Measurements from ENCODE around the gene AMZ2.

Gene AMZ2

GRCh38 chr17:68277807-68278206, 30.0 kb downstream of the AMZ2 start:
- TF ChIP-seq SIN3A (IDR thresholded peaks at IDR 0.05; ENCODE audit: borderline replicate concordance, insufficient read depth, low read length): no peak
- TF ChIP-seq POLR2AphosphoS5 (IDR thresholded peaks at IDR 0.05; ENCODE audit: low read depth, low read length): no peak

- TF ChIP-seq SIN3A (IDR thresholded peaks at IDR 0.05; ENCODE audit: borderline replicate concordance, insufficient read depth, low read length) (no peak), FOXP2 (optimal IDR thresholded peaks at IDR 0.05; ENCODE audit: borderline replicate concordance, extremely low read depth, extremely low read length, insufficient read depth) (no peak), REST (IDR thresholded peaks at IDR 0.05; ENCODE audit: insufficient read depth in 1 of 2, low read depth in 2 of 2, low read length in 2 of 2) (no peak), TAF1 (IDR thresholded peaks at IDR 0.05; ENCODE audit: borderline replicate concordance, insufficient read depth, low read length) (no peak), POLR2AphosphoS5 (IDR thresholded peaks at IDR 0.05; ENCODE audit: low read depth, low read length) (no peak)
These were observed 40.5 kb downstream of the AMZ2 start for GRCh38 chr17:68288375-68288774.

GRCh38 chr17:68288804-68289203, 41.0 kb downstream of the AMZ2 start:
- TF ChIP-seq SIN3A (IDR thresholded peaks at IDR 0.05; ENCODE audit: borderline replicate concordance, insufficient read depth, low read length) (no peak), FOXP2 (optimal IDR thresholded peaks at IDR 0.05; ENCODE audit: borderline replicate concordance, extremely low read depth, extremely low read length, insufficient read depth) (no peak), TAF1 (IDR thresholded peaks at IDR 0.05; ENCODE audit: borderline replicate concordance, insufficient read depth, low read length) (no peak), POLR2AphosphoS5 (IDR thresholded peaks at IDR 0.05; ENCODE audit: low read depth, low read length) (no peak)

- no peak for TF ChIP-seq TAF1 (IDR thresholded peaks at IDR 0.05; ENCODE audit: borderline replicate concordance, insufficient read depth, low read length)
- no peak for TF ChIP-seq POLR2AphosphoS5 (IDR thresholded peaks at IDR 0.05; ENCODE audit: low read depth, low read length)
- no peak for TF ChIP-seq FOXP2 (optimal IDR thresholded peaks at IDR 0.05; ENCODE audit: borderline replicate concordance, extremely low read depth, extremely low read length, insufficient read depth)
- TF ChIP-seq SIN3A (IDR thresholded peaks at IDR 0.05; ENCODE audit: borderline replicate concordance, insufficient read depth, low read length): no peak
- TF ChIP-seq REST (IDR thresholded peaks at IDR 0.05; ENCODE audit: insufficient read depth in 1 of 2, low read depth in 2 of 2, low read length in 2 of 2): no peak
These were observed 41.6 kb downstream of the AMZ2 start for GRCh38 chr17:68289473-68289872.

- no peak for TF ChIP-seq TAF1 (IDR thresholded peaks at IDR 0.05; ENCODE audit: borderline replicate concordance, insufficient read depth, low read length)
These were observed 42.1 kb downstream of the AMZ2 start for GRCh38 chr17:68289936-68290267.

- TF ChIP-seq TAF1 (IDR thresholded peaks at IDR 0.05; ENCODE audit: borderline replicate concordance, insufficient read depth, low read length) (no peak), REST (IDR thresholded peaks at IDR 0.05; ENCODE audit: insufficient read depth in 1 of 2, low read depth in 2 of 2, low read length in 2 of 2) (no peak), POLR2AphosphoS5 (IDR thresholded peaks at IDR 0.05; ENCODE audit: low read depth, low read length) (no peak), FOXP2 (optimal IDR thresholded peaks at IDR 0.05; ENCODE audit: borderline replicate concordance, extremely low read depth, extremely low read length, insufficient read depth) (no peak), SIN3A (IDR thresholded peaks at IDR 0.05; ENCODE audit: borderline replicate concordance, insufficient read depth, low read length) (no peak)
These were observed 42.6 kb downstream of the AMZ2 start for GRCh38 chr17:68290268-68290954.
